Testis (tissue), 2 donors: ENCODE data around the gene DNAJC30.

ENCODE experiments used
- CTCF ChIP-seq, 3 experiments: fragments of 450-650 bp in 2 of 3; fragments of 200-600 bp in 1 of 3; sonication (generic) in 1 of 3; IDR thresholded peaks; one replicate each; pipeline ENCODE4 v1.5.1; 2016 to 2019; ENCODE audit warnings: antibody characterized with exemption in 3 of 3, mild to moderate bottlenecking in 2 of 3, moderate library complexity in 1 of 3
- POLR2A ChIP-seq: fragments of 450-650 bp; IDR thresholded peaks from one replicate; pipeline ENCODE4 v1.6.1; 2017; ENCODE audit warnings: antibody characterized with exemption, mild to moderate bottlenecking, moderate library complexity

GRCh38 chr7:73732397-73732796 lies 49.1 kb upstream of the DNAJC30 start:
- no peak for TF ChIP-seq CTCF (IDR thresholded peaks at IDR 0.05)
- no peak for TF ChIP-seq POLR2A
